Esophagus muscularis mucosa (tissue), 3 donors: ENCODE measurements around the gene CYB561A3.

ENCODE experiments used
- CTCF ChIP-seq, 3 experiments: fragments of 200-600 bp in 2 of 3; fragments of 450-650 bp in 1 of 3; sonication (generic) in 2 of 3; IDR thresholded peaks; one replicate each; pipeline ENCODE4 v1.5.1; 2017 to 2019; ENCODE audit warnings: antibody characterized with exemption in 3 of 3, mild to moderate bottlenecking in 2 of 3, moderate library complexity in 1 of 3
- POLR2A ChIP-seq: fragments of 450-650 bp; IDR thresholded peaks from one replicate; pipeline ENCODE4 v1.6.1; 2017; ENCODE audit warnings: antibody characterized with exemption, moderate library complexity, mild to moderate bottlenecking, low read depth

DNA sequence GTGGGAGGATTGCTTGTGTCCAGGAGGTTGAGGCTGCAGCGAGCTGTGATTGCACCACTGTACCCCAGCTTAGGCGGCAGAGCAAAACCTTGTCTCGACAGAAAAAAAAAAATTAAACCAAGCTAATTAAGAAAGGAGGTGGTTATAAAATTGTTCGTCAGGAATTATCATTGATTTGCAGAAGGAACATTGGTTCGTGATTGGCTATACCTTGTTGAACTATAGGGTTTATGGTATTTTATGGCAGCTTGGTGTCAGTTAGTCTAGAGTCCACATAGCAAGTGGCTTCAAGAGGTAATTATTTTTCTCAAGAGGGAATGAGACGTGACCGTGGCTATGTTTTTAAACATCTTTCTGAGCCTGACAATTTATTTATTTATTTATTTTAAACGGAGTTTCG lies 19.2 kb upstream of the CYB561A3 start:
- no peak for TF ChIP-seq CTCF (IDR thresholded peaks at IDR 0.05)
- no peak for TF ChIP-seq POLR2A
